Measurements from ENCODE around the gene VEPH1.

Gene VEPH1

DNA sequence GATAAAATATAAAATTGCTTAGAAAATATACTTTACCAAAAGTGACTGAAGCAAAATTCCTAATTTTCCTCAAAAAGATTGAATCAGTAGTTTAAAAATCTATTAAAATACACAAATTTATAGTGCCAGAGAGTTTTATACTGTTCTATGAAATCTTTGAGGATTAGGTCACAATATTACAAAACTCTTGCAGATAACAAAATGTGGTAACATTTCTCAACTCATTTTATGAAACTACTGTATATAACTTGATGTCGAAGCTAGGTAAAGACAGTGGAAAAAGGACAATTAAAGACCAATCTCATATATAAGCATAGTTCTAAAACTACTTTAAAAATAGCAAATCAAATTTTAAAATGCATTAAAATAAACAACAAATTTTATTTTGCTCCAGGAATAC, 15.9 kb downstream of the VEPH1 start:
- peak; percentile 56 to 61 for DNase-seq (ENCODE audit: low read depth in 2 of 2)
- no peak overlapping the region for H3K4me3 ChIP-seq (replicated peaks in 1 of 2; ENCODE audit: low read depth in 2 of 2, low read length in 2 of 2)

GRCh38 chr3:157479464-157480243, 23.6 kb downstream of the VEPH1 start:
- no peak for DNase-seq (ENCODE audit: low read depth in 2 of 2)
- no peak overlapping the region for H3K4me3 ChIP-seq (replicated peaks in 1 of 2; ENCODE audit: low read depth in 2 of 2, low read length in 2 of 2)
- no peak for TF ChIP-seq CTCF (IDR thresholded peaks at IDR 0.05; ENCODE audit: low read depth, low read length)

More for the DNA sequence above, 15.9 kb downstream of the VEPH1 start:
- no peak for TF ChIP-seq CTCF (IDR thresholded peaks at IDR 0.05; ENCODE audit: low read depth, low read length)

GRCh38 chr3:157477441-157477840, 25.8 kb downstream of the VEPH1 start:
- no peak overlapping the region for H3K4me3 ChIP-seq (replicated peaks in 1 of 2; ENCODE audit: low read depth in 2 of 2, low read length in 2 of 2)
- DNase-seq (ENCODE audit: low read depth in 2 of 2), result peak in 1 of 2 donors; percentile 56
- TF ChIP-seq CTCF (IDR thresholded peaks at IDR 0.05; ENCODE audit: low read depth, low read length), result no peak

DNA sequence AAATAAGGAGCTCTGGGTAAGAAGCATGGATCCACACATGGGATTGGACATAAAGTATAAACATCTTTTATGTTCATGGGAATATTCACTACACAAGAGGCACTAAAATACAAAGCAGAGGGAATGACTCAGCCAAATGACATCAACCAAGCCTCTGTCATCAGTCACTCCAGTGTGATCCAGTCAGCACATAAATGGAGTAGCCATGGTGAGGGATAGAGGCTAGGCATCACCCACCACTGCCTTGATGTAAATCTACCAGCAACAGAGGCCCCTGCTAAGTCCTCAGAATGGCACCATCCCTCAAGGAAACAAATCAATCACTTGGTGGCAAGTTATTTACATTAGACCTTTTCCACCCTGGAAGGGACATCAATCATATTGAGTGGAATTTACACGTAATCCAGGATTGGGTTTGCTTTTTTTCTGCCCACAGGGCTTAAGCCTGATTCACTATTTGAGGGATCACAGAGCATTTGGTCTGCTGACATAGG, 27.2 kb downstream of the VEPH1 start:
- TF ChIP-seq CTCF (IDR thresholded peaks at IDR 0.05; ENCODE audit: low read depth, low read length), result no peak
- no peak overlapping the region for H3K4me3 ChIP-seq (replicated peaks in 1 of 2; ENCODE audit: low read depth in 2 of 2, low read length in 2 of 2)
- DNase-seq (ENCODE audit: low read depth in 2 of 2), result peak; percentile 21 to 70

GRCh38 chr3:157472648-157473047, 30.6 kb downstream of the VEPH1 start:
- no peak for TF ChIP-seq CTCF (IDR thresholded peaks at IDR 0.05; ENCODE audit: low read depth, low read length)
- DNase-seq (ENCODE audit: low read depth in 2 of 2), result no peak
- H3K4me3 ChIP-seq (replicated peaks in 1 of 2; ENCODE audit: low read depth in 2 of 2, low read length in 2 of 2), result no peak overlapping the region

DNA sequence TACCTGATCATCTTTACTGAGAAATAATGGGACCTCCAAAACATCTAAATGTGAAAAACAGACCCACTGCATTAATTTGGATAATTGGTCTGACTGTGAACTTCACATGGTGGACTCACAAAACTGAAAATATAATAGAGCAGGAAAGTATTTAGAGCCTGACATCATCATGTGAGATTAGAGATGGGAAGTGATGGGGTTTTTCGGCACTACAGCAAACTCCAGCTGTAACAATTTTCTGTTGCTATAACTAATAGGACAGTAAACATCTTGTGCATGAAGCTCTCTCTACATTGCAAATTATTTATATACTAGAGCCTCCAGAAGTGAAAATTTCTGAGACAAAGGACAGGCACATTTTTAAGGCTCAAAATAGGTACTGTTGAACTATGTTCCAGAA, 32.2 kb downstream of the VEPH1 start:
- no peak for TF ChIP-seq CTCF (IDR thresholded peaks at IDR 0.05; ENCODE audit: low read depth, low read length)
- H3K4me3 ChIP-seq (replicated peaks in 1 of 2; ENCODE audit: low read depth in 2 of 2, low read length in 2 of 2), result no peak overlapping the region
- DNase-seq (ENCODE audit: low read depth in 2 of 2), result peak in 1 of 2 donors; percentile 38
